ENCODE measurements around the gene FGD1.
A peak's percentile ranks its signal among the peaks of the same experiment; 100 is the strongest.
"Not testable (repeated sequence)": the region's sequence is repeated elsewhere in the genome, so short reads cannot be mapped to it uniquely, and the experiment has no call there.

FGD1 gene

DNA sequence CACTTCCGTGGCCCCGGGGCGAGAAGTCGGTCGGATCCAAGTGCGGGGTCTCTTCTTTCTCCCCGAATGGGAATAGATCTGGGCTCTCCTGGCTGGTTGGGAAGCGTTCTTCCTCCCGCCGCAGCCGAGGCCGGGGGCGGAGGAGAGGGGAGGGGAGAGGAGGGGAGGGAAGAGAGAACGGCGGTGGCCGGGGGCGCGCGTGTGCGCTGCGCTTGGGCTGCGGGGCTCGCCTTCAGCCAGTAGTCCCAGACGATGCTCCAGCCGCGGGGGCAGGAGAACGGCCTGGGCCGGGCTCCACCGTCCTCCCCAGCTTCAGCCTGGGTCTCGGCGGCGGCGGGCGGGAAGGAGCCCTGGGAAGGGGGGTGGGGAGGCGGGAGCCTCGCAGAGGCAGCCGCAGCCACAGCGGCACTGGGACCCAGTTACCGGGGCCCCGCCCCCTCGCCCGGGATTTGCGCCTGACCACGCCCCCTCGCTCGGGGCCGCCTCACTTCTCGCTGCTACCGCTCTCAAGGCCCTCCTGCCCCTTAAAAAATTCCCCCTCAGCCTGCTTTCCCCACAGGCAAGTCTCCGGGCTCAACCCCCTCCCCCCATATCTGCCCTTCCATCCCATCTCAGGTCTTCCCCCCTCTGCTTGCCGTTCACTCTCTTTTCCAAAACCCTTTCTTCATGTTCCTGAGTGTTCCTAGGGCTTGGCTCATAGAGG, at the start of gene FGD1:
FGD1 (minus strand) TSS at position 421 of the 703 bp plus-strand sequence. CDS start 802 bp downstream, outside the sequence.
- FAIRE-seq = no peak
- peak; percentile 33 for DNase-seq (ENCODE audit: insufficient read length, low spot score)
- TF ChIP-seq POLR2A (IDR thresholded peaks at IDR 0.05; ENCODE audit: low read depth, low read length) = peak; percentile 16; the same call in 1 of the 2 replicates

DNA sequence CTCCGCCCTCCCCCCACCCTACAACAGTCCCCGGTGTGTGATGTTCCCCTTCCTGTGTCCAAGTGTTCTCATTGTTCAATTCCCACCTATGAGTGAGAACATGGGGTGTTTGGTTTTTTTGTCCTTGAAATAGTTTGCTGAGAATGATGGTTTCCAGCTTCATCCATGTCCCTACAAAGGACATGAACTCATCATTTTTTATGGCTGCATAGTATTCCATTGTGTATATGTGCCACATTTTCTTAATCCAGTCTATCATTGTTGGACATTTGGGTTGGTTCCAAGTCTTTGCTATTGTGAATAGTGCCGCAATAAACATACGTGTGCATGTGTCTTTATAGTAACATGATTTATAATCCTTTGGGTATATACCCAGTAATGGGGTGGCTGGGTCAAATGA, 46.2 kb upstream of the FGD1 start:
- FAIRE-seq = not testable (repeated sequence)

DNA sequence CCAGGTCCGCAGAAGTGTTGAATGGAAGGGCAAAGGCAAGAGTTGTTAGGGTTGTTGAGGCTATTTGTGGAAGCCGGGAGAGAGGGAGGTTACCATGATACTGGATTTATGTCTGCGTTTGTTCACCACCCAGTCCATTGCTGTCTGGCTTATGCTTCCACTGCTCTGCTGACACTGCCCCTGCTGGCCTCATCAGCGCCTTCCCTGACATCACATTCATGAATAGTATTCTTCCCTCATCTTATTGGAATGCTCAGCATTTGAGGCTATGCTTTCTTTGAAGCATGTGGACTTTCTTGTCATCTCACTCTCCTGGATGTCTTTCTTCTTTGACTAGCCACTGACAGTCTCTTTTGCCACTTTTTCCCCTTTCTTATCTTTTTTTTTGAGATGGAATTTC, 44.3 kb upstream of the FGD1 start:
- DNase-seq (ENCODE audit: insufficient read length, low spot score) (no peak), FAIRE-seq (no peak)
- no peak for TF ChIP-seq POLR2A (IDR thresholded peaks at IDR 0.05; ENCODE audit: low read depth, low read length)

More for the DNA sequence above, 46.2 kb upstream of the FGD1 start:
- DNase-seq (ENCODE audit: insufficient read length, low spot score) = not testable (repeated sequence)

DNA sequence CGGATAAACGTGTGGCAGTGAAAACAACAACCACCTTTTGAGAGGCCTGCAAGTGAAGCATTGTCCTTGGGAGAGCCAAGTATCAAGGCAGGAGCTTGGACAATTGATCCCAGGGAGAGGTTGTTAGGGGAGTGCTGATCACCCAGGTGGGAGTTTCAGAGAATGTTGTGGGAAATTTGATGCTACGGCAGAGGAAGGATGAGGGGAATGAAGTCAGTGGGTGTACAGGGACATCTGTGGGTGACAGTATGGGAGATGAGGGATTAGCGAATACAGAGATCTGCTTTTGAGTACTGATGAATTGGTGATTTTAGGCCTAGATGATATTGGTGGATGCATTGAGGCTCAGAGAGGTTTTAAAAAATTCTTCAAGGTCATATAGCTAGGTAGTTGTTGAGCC, 38.2 kb upstream of the FGD1 start:
- DNase-seq (ENCODE audit: insufficient read length, low spot score) (no peak), FAIRE-seq (no peak)
- TF ChIP-seq POLR2A (IDR thresholded peaks at IDR 0.05; ENCODE audit: low read depth, low read length) = no peak

DNA sequence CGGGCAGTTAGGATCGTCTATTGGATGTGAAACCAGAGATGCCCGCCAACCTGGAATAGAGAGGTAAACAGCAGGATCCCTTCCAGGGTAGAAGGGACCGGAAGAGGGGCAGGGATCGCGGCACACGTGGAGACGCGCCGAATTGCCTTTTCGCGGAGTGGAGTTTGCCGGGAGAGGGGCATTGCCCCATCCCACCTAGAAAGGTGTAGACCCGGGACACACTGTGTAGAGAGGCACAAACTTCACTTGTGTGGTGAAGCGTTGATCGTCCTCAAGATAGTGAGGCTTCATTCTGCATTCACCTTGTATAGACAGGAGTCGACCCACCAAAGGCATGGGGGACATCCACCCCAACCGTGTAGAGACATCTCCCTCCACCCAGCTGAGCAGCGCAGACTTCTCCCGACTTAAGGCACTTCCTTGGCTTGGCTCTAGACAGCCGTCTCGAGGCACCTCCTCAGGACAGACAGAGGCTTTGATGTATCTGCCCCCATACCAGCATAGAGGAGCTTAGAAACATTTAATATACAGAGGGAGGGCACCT, 34.4 kb upstream of the FGD1 start:
- FAIRE-seq (no peak), DNase-seq (ENCODE audit: insufficient read length, low spot score) (no peak)
- TF ChIP-seq POLR2A (IDR thresholded peaks at IDR 0.05; ENCODE audit: low read depth, low read length) = no peak

DNA sequence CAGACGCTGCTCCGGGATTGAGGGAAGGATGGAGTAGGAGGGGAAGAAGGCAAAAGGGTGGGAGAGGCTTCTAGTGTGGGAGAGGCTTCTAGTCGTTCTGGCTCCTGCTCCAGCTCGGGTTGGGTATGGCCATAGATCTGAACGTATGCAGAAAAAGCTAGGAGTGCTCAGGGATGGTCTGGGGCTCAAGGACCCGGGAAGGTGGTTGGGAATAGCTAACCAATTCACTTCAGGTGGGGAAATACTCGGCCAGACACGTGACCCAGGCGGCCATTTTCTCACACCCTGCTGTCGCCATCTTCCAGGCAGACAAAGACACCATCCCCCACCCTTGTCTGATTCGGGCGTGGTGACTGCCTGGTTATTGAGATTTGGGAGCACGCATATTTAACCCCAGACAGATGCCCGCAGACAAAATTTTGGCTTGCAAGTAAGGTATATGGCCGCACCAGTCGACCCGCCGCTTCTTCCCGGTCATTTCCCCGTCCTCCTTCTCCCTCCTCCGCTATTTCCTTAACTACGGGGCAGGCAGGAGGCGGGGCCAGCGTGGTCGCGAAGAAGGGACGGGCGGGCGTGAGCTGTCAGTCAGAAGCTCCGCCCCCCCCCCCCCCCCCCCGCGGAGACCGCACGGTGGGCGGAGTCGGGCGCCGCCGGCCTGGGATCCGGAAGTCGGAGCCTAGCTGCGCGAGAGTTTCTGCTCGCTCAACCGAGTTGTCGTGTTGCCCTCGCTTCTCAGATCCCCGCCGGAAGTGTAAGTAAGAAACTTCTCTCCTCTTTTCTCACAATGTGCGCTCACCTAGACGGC, 33.7 kb upstream of the FGD1 start, which contains the start of gene GNL3L:
GNL3L (plus strand) TSS at position 668 of the 805 bp plus-strand sequence. CDS start 2,348 bp downstream, outside the sequence.
- DNase-seq (ENCODE audit: insufficient read length, low spot score) (peak; percentile 33), FAIRE-seq (no peak)
- TF ChIP-seq POLR2A (IDR thresholded peaks at IDR 0.05; ENCODE audit: low read depth, low read length) = no peak; the same call in none of the 2 replicates

DNA sequence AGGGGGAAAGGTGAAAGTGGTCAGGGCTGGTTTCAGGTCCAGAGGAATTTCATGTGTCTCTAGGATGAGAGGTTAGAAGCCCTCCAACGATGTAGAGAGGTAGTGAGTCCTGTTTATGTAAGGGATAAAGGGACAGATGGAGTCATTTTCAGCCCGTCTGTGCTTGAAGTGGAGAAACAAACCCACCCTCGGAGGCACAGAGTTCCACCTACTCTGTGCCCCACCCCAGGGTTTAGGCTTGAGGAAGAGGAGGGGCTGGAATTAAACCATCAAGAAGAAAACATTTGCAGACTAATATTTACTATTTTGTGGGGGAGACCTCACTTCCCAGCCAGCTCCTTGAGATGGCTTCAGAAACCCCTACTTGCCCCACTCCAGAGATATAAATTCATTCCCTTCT, 33.1 kb upstream of the FGD1 start:
- DNase-seq (ENCODE audit: insufficient read length, low spot score) (no peak), FAIRE-seq (no peak)
- no peak for TF ChIP-seq POLR2A (IDR thresholded peaks at IDR 0.05; ENCODE audit: low read depth, low read length)

DNA sequence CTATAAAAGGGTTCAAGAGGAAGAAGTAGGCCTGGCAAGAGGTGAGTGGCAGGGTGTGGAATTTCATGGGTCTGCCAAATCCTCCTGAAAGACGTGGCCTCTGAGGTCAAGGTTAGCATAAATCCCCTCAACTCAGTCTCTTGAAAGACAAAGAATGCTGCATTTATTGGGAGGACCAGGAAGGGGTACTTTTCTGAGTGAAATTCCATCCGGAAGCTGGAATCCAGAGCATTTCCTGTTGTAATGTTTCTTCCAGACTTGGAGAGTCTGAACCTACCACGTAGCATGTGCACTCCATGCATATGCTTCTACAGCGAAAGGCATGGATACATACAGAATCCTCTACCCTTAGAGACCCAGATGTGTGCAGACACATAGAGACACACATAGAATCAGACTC, 13.4 kb upstream of the FGD1 start:
- TF ChIP-seq POLR2A (IDR thresholded peaks at IDR 0.05; ENCODE audit: low read depth, low read length) = no peak
- FAIRE-seq = no peak
- DNase-seq (ENCODE audit: insufficient read length, low spot score) = no peak

DNA sequence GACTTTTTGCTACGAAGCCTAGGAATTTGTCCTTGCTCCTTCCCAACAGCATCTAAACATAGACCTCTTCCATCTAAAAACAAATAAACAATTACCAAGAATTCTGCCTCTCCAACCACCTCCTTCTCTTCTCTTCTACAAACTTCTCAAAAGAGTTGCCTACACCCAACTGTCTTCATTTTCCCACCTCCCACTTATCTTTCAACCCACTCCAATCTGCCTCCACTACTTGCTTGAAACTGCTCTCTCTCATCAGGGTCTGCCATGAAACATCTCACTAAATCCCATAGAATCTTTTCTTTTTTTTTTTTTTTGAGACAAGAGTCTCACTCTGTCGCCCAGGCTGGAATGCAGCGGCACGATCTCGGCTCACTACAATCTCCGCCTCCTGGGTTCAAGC, 902 bp upstream of the FGD1 start:
- FAIRE-seq (no peak), DNase-seq (ENCODE audit: insufficient read length, low spot score) (no peak)
- no peak for TF ChIP-seq POLR2A (IDR thresholded peaks at IDR 0.05; ENCODE audit: low read depth, low read length)

DNA sequence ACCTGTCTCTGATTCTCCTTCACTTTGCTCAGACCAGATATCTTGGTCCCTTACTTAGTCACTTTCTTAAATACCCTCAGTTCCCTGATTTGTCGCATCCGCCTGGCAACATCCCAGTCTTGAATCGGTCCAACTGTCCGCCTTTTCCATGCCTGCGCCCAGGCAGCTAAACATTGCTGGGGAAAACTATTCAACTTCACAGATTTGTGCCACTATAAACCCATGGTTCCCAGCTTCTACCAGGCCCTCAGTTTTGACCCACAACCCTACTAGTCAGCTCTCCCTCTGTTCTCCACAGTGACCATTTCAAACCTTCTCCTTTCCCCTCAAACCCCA, 451 bp upstream of the FGD1 start:
- TF ChIP-seq POLR2A (IDR thresholded peaks at IDR 0.05; ENCODE audit: low read depth, low read length) = no peak
- no peak for FAIRE-seq
- no peak for DNase-seq (ENCODE audit: insufficient read length, low spot score)

DNA sequence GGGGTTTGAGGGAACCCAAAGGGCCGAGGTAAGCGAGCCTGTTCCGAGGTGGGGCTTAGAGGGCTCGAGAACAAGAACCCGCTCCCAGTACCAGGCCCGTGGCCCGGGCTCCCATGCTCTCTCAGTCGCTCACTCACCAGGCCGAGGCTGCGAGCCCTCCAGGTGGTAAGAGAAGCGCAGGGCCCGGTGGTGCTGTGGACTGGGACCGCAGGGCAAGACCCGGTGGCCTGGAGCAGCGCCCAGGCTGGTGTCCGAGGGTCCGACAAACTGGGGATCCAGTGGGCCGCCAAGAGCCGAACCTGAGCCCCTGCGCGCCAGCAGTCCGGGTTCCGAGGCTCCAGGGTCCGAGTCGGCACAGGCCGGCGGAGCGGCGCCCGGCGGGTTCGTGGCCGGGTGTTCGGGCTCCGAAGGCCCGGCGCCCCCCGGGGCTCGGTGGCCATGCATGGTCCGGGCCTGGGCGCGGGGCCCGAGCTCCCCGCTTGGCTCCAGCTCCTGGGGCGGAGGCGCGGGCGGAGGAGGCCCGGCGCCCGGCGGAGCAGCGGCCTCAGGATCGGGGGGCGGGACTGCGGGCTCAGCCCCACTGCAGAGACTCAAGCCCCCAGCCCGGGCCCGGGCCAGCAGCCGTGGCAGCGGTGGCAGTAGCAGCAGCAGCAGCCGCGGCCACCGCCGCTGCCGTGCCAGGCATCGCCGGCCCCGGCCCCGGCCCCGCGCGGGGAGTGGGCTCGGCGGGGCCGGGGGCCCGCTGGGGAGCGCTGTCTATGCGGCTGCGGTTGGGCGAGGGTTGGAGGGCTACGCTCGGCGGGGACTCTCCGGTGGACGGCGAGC, 833 bp downstream of the FGD1 start:
- no peak for TF ChIP-seq POLR2A (IDR thresholded peaks at IDR 0.05; ENCODE audit: low read depth, low read length)
- no peak for DNase-seq (ENCODE audit: insufficient read length, low spot score)
- no peak for FAIRE-seq

DNA sequence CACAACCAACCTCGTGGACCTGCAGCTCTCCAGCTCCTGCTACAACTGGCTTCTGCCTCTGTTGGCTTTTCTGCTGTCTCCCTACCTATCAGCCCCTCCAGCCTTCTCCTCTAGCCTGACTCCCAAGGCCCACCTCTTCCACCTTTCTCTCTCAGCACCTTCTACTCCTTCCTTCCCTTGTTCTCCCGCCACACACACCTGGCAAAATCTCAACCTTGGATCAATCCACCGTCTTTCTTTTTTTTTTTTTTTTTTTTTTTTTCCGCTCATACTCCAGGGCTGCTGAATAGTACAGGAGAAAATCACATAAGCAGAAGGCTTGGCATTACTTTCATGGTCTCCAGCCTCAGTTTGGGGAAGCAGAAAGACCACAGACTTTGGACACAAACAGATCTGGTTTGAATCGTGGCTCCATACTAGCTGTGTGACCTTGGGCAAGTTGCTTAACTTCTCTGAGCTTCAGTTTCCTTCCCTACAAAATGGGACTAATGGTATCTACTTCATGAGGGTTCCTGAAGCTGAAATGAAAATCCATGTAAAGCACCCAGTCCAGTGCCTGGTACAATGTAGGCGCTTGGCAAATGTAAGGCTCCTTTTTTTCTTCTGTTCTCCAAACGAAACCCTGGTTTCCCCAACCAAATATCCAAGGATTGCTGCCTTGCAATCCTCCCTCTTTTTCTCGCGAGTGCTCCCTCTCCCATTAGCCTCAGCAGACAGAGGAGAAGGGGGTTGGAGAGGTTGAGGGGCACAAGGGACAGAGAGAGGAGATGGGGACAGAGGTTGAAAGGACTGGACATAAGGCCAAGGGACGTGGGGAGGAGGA, 1.7 kb downstream of the FGD1 start:
- TF ChIP-seq POLR2A (IDR thresholded peaks at IDR 0.05; ENCODE audit: low read depth, low read length) = no peak
- DNase-seq (ENCODE audit: insufficient read length, low spot score) (no peak), FAIRE-seq (no peak)

DNA sequence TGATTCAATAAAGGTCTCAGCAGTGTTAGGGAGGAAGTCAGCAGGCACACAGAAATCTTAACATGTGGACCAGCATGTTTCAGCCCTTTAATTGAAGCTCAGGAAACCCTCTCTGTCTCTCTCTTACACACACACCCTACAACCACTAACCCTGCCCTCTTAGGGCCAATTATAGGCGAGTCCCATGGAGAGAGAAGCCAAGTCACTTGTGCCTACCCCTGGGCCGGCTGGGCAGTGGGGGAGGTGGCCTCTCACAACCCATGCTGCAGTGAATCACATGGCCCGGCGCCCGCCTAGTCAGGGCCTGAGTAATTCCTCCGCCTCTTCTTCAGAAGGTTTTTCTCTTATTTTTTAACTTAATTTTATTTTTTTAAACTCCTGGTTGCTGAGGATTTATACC, 3.7 kb downstream of the FGD1 start:
- no peak for DNase-seq (ENCODE audit: insufficient read length, low spot score)
- FAIRE-seq = no peak
- no peak for TF ChIP-seq POLR2A (IDR thresholded peaks at IDR 0.05; ENCODE audit: low read depth, low read length)

DNA sequence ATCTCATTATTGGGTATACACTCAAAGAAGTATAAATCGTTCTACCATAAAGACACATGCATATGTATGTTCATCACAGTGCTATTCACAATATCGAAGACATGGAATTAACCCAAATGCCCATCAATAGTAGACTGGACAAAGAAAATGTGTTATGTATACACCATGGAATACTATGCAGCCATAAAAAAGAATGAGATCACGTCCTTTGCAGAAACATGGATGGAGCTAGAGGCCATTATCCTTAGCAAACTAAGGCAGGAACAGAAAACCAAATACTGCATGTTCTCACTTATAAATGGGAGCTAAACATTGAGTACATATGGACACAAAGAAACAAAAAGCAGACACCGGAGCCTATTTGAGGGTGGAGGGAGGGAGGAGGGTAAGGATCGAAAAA, 6.2 kb downstream of the FGD1 start:
- not testable (repeated sequence) for FAIRE-seq

More for the DNA sequence above, 6.2 kb downstream of the FGD1 start:
- not testable (repeated sequence) for DNase-seq (ENCODE audit: insufficient read length, low spot score)
